BLaER1 (cell line): ENCODE measurements around the gene VWA8.

Source experiments
- H3K27ac ChIP-seq: shearing (Covaris generic); formaldehyde crosslinking; 2 replicates; pipeline ENCODE4 v1.8.1; 2022
- H3K27me3 ChIP-seq: shearing (Covaris generic); formaldehyde crosslinking; 2 replicates; pipeline ENCODE4 v1.8.1; 2022
- H3K36me3 ChIP-seq: shearing (Covaris generic); formaldehyde crosslinking; 2 replicates; pipeline ENCODE4 v1.8.1; 2022
- H3K4me1 ChIP-seq: shearing (Covaris generic); formaldehyde crosslinking; 2 replicates; pipeline ENCODE4 v1.8.1; 2022
- H3K4me2 ChIP-seq: shearing (Covaris generic); formaldehyde crosslinking; 2 replicates; pipeline ENCODE4 v1.8.1; 2022
- H3K4me3 ChIP-seq: shearing (Covaris generic); formaldehyde crosslinking; 2 replicates; pipeline ENCODE4 v1.8.1; 2022
- H3K9ac ChIP-seq: shearing (Covaris generic); formaldehyde crosslinking; 2 replicates; pipeline ENCODE4 v1.8.1; 2022
- H3K9me3 ChIP-seq: shearing (Covaris generic); formaldehyde crosslinking; 2 replicates; pipeline ENCODE4 v1.8.1; 2022
- H4K20me1 ChIP-seq: shearing (Covaris generic); formaldehyde crosslinking; 2 replicates; pipeline ENCODE4 v1.8.1; 2022
- Cebpa-rat ChIP-seq: shearing (Covaris generic); IDR thresholded peaks from 2 replicates; pipeline ENCODE4 v1.8.1; 2022

The VWA8 gene

DNA sequence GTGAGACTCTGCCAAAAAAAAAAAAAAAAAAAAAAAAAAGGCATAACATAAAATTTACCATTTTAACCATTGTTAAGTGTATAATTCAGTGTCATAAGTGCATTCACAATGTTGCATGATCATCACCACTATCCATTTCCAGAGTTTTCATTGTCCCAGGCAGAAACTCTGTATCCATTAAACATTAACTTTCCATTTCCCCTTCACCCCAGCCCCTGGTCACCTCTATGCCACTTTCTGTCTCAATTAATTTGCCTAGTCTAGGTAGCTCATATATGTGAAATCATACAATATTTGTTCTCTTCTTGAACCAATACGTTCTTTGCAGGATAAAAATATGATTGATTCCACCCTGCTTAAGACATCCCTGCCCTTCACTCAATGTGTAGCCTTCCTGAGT lies 31.0 kb upstream of the VWA8 start:
- TF ChIP-seq Cebpa-rat: no peak
- Histone ChIP-seq H3K9ac (no peak overlapping the region), H3K27ac (no peak overlapping the region), H3K4me2 (no peak overlapping the region), H3K4me1 (no peaks in the 10 kb centered on the region), H3K27me3 (no peaks in the 10 kb centered on the region), H3K36me3 (no peaks in the 10 kb centered on the region), H3K4me3 (no peak overlapping the region), H3K9me3 (no peaks in the 10 kb centered on the region), H4K20me1 (no peaks in the 10 kb centered on the region)

DNA sequence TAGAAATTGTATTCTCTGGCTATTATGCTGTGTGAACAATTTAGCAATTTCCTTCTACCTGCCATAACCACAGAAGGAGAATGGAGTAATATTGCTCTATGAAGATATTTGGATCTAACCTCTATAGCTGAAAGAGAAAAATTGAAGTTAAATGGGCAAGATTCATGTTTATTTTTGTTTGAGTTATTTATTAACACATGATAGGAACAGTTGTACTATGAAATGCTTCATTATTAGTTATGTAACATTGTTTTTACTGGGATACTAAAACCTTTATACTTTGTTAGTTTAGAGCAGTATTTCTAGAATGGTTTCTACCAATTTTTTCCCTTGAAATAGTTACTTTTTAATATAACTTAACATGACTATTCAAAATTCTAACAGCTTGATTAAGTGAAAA lies 27.3 kb upstream of the VWA8 start:
- TF ChIP-seq Cebpa-rat: no peak
- Histone ChIP-seq H3K36me3 (no peaks in the 10 kb centered on the region), H3K4me1 (no peaks in the 10 kb centered on the region)

DNA sequence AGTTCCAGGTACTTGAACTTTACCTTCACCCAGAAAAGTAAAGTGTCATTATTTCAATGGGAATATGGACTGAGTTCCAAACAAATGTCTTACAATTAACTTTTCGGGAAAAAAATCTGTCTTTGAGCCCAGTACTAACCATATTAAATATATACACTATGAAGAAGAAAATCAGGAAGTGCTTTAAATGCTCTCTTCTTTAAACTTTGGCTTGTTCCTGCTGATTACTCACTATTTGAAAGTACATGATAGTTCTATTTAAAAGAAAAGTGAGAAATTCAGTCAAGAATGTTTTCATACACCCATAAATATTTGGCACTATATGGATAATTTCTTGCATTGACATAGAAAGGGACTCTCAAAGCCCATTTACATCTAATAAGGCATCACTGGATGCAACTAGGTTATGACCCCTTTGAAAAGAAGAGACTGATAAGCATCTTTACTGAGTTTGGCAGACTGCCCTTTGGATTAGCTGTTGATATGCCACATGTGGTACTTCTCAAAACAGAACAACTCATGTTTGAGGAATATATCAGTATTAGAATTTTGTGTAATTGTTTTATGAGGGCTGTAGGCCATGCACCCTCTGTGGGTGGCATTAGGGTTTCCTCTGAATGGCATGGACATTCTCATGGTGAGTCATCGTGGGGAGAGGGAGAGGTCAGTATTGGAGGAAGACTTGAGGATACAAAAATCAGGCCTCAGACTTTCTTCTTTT lies 25.0 kb upstream of the VWA8 start:
- TF ChIP-seq Cebpa-rat: no peak
- no peak overlapping the region for H3K4me3 ChIP-seq
- H3K9me3 ChIP-seq: no peaks in the 10 kb centered on the region
- no peak overlapping the region for H3K9ac ChIP-seq
- H3K27me3 ChIP-seq: no peaks in the 10 kb centered on the region
- no peaks in the 10 kb centered on the region for H3K4me1 ChIP-seq
- H3K36me3 ChIP-seq: no peaks in the 10 kb centered on the region
- no peak overlapping the region for H3K4me2 ChIP-seq
- H4K20me1 ChIP-seq: no peaks in the 10 kb centered on the region
- H3K27ac ChIP-seq: no peak overlapping the region

More for the DNA sequence above, 27.3 kb upstream of the VWA8 start:
- Histone ChIP-seq H3K27me3 (no peaks in the 10 kb centered on the region), H3K27ac (no peak overlapping the region), H3K9me3 (no peaks in the 10 kb centered on the region), H4K20me1 (no peaks in the 10 kb centered on the region), H3K4me2 (no peak overlapping the region), H3K4me3 (no peak overlapping the region), H3K9ac (no peak overlapping the region)

DNA sequence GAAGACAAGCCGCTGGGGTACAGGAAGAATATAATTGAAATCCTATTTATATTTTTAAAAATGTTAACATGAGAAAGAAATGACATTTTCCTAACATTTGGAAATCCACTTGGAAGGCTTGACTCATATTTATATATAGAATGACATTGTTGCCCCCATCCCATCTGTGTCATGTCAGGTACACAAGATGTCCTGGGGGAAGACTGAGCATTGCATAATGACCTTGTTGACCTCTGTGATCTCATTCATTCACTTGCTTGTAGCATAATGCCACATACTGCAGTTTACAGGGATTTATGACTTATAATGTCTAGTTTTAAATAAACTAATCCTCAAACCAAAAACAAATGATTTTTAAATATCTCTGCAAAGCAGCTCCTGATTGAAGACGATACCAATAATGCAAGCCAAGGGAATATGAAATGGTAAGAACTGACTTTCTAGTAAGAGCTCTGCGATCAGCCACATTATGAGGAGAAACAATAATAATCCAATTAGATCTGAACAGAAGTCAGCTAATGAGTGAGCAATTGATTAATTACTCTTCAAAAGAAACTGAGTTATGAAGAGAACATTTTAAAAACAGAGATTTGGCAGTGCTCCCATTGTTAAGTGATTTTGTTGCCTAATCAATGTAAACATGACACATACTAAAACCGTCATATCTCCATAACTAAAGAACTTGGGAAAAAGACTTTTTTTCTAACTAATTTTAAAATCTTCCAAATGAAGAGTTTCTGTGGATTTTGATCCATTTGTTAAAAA lies 21.2 kb upstream of the VWA8 start:
- H3K27ac ChIP-seq: no peak overlapping the region

DNA sequence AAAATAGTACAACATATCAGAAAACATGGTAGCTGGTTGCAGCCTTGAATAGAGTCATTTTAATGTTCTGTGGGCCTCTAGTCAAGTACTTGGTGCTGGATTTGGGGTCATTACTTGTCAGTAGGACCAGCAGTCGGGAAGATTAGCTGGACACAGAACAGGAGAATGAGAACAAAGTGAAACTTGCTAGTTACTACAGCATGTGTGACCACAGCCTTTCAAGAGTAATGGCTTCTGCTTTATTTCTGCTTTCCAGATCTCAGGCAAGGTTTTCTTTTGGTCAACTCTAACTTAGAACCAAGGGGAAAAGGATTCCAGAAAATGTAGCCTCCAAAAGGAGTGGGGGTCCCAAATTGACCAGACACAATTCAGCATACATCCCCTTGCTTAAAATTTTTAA lies 17.1 kb upstream of the VWA8 start:
- no peak overlapping the region for H3K4me3 ChIP-seq
- H3K9ac ChIP-seq: no peak overlapping the region
- no peak for TF ChIP-seq Cebpa-rat
- H3K9me3 ChIP-seq: no peaks in the 10 kb centered on the region
- no peaks in the 10 kb centered on the region for H4K20me1 ChIP-seq
- H3K27me3 ChIP-seq: no peaks in the 10 kb centered on the region
- H3K4me1 ChIP-seq: peaks cover 8% of the 10 kb centered on the region; the same call in 1 of the 2 replicates
- H3K4me2 ChIP-seq: peak overlapping the region; percentile 44
- H3K27ac ChIP-seq: no peak overlapping the region
- no peaks in the 10 kb centered on the region for H3K36me3 ChIP-seq

More for the DNA sequence above, 21.2 kb upstream of the VWA8 start:
- H4K20me1 ChIP-seq: no peaks in the 10 kb centered on the region
- no peaks in the 10 kb centered on the region for H3K9me3 ChIP-seq
- H3K36me3 ChIP-seq: no peaks in the 10 kb centered on the region
- H3K9ac ChIP-seq: no peak overlapping the region
- H3K4me1 ChIP-seq: peaks cover 8% of the 10 kb centered on the region; the same call in 1 of the 2 replicates
- no peak overlapping the region for H3K4me3 ChIP-seq
- no peak for TF ChIP-seq Cebpa-rat
- no peak overlapping the region for H3K4me2 ChIP-seq
- H3K27me3 ChIP-seq: no peaks in the 10 kb centered on the region

DNA sequence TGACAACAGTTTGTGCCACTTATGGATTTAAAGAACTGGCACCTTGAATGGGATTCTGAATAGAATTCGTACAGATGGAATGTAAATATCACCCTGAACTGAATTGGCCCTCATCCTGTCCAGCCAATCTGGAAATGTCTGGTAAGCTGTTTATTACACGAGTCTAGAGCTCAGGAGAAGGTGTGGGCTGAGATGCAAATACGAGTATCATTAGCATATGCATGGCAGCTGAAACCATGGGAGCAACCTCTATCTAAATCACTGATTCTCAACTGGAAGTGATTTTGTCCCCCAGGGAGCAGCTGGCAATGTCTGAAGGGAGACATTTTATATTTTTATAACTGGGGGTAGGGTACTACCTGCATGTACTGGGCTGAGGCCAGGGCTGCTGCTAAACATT lies 15.6 kb upstream of the VWA8 start:
- Histone ChIP-seq H4K20me1 (no peaks in the 10 kb centered on the region), H3K27me3 (no peaks in the 10 kb centered on the region), H3K9ac (no peak overlapping the region), H3K9me3 (no peaks in the 10 kb centered on the region), H3K4me2 (no peak overlapping the region), H3K36me3 (no peaks in the 10 kb centered on the region), H3K4me1 (peaks cover 8% of the 10 kb centered on the region; the same call in 1 of the 2 replicates), H3K4me3 (no peak overlapping the region), H3K27ac (no peak overlapping the region)
- no peak for TF ChIP-seq Cebpa-rat

DNA sequence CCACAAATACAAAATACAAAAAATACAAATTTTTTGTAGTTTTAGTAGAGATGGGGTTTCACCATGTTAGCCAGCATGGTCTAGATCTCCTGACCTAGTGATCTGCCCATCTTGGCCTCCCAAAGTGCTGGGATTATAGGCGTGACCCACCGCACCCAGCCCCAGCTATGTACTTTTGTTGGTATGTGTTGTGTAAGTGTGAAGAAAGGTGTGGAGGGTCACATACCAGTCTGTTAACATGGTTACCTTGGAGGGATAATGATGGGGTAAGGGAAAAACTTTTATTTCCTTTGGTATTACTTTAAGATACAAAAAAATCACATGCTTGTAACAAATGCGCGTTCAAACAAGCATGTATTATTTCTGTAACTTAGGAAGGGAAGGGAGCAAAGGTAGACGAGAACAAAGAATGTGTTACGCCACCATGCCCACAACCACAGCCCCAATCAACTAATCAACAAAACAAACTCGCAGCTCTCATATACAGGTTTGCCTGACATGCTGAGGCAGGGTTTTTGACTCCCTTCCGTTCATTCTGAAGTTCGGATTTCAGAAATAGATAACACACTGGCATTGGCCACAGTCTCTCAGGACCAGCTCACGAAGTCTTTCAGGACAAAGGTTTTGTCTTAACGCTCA lies 13.5 kb upstream of the VWA8 start:
- Histone ChIP-seq H3K9me3 (no peaks in the 10 kb centered on the region), H3K4me3 (no peak overlapping the region)

DNA sequence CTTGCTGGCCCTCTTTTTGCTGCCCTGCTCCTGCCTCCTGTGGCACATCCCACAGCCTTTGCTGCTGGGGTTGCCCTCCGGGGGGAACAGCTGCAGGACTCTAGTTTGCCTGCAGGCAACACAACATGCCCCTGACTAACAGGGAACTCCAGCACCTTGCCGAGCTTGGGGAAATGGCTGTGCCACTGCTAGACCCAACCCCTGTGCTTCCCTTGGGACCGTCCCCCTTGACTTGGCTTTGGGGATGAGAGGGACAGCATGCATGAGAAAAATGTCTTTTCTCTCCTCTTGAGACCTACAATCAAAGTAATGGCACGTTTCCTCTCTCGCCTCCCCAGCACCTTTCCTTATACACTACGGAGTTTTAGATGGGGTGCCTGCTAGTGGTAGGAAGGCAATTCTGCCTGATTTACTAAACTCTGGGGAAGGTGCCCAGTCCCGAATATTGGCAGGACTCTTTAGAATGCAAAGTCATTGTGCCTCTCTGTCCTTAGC lies 12.4 kb upstream of the VWA8 start:
- no peaks in the 10 kb centered on the region for H4K20me1 ChIP-seq
- H3K27me3 ChIP-seq: no peaks in the 10 kb centered on the region
- H3K9ac ChIP-seq: no peak overlapping the region
- H3K36me3 ChIP-seq: no peaks in the 10 kb centered on the region
- no peak overlapping the region for H3K4me3 ChIP-seq
- H3K4me1 ChIP-seq: peaks cover 14% of the 10 kb centered on the region; the same call in 1 of the 2 replicates
- no peaks in the 10 kb centered on the region for H3K9me3 ChIP-seq
- no peak overlapping the region for H3K4me2 ChIP-seq
- H3K27ac ChIP-seq: no peak overlapping the region
- TF ChIP-seq Cebpa-rat: no peak

More for the DNA sequence above, 13.5 kb upstream of the VWA8 start:
- Histone ChIP-seq H3K9ac (no peak overlapping the region), H3K36me3 (no peaks in the 10 kb centered on the region), H4K20me1 (no peaks in the 10 kb centered on the region), H3K4me2 (no peak overlapping the region), H3K4me1 (peaks cover 14% of the 10 kb centered on the region; the same call in 1 of the 2 replicates), H3K27ac (no peak overlapping the region), H3K27me3 (no peaks in the 10 kb centered on the region)
- TF ChIP-seq Cebpa-rat: no peak

DNA sequence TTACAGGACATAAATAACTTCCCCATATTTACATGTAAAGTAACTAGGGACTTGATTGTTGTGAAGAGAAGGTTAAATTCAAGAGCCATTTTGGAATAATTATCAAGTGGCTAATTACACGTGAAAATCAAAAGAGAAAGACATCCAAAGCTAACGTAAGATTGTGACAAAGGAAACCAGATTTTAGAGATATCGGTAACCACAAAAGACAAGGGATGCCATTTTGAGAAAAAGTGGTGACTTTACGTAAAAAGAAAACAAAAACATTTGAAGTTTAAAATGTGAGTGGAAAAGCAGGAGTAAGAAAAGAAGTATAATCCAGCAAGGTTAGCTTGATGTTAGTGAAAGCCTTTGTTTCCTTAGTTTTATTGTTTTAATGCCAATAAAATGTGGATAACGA lies 10.9 kb upstream of the VWA8 start:
- H3K36me3 ChIP-seq: no peaks in the 10 kb centered on the region
- H3K4me2 ChIP-seq: no peak overlapping the region
- TF ChIP-seq Cebpa-rat: no peak
- no peaks in the 10 kb centered on the region for H3K9me3 ChIP-seq
- H3K4me1 ChIP-seq: peaks cover 6% of the 10 kb centered on the region; the same call in 1 of the 2 replicates
- no peak overlapping the region for H3K4me3 ChIP-seq
- H3K9ac ChIP-seq: no peak overlapping the region
- H3K27me3 ChIP-seq: no peaks in the 10 kb centered on the region
- no peak overlapping the region for H3K27ac ChIP-seq
- no peaks in the 10 kb centered on the region for H4K20me1 ChIP-seq

DNA sequence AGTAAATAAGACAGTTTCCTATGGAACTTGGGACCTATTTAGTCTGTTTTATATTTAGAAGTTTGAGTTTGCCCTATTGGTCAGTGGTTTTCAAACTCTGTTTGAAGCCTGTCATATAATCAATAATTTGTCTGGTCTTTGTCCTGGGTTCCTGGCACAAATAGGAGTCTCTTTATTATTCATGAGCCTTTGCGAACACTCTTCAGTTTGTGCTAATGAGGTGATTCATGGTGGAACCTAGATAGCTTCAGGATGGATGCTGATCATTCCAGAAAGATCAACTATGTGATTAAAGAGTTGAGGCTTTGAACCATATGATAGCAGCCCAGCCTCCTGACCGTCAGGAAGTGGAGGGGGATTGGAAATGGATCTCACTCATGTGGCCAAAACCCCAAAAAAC lies 10.0 kb upstream of the VWA8 start:
- Histone ChIP-seq H3K4me3 (no peak overlapping the region), H3K4me1 (peaks cover 6% of the 10 kb centered on the region; the same call in 1 of the 2 replicates), H3K9ac (no peak overlapping the region), H3K36me3 (no peaks in the 10 kb centered on the region), H3K27me3 (no peaks in the 10 kb centered on the region), H4K20me1 (no peaks in the 10 kb centered on the region), H3K27ac (no peak overlapping the region), H3K9me3 (no peaks in the 10 kb centered on the region), H3K4me2 (no peak overlapping the region)
- TF ChIP-seq Cebpa-rat: no peak
